CD4-positive, alpha-beta memory T cell (primary cell): ENCODE data around the gene MC2R. TPM values are rescaled to one million over a fixed set of nuclear protein-coding genes. Genes with fewer than 3 reads are reported as not detected.
"Not testable (repeated sequence)": the region's sequence is repeated elsewhere in the genome, so short reads cannot be mapped to it uniquely, and the experiment has no call there.

Source experiments
- CTCF ChIA-PET: fragments of 350-600 bp; sonication (Branson Sonifier 250); formaldehyde crosslinking; loops from one replicate; lab custom pipeline; 2021; ENCODE audit warnings: inconsistent platforms; ENCODE audit not compliant: partially characterized antibody; lab: Charles Lee
- POLR2A ChIA-PET: fragments of 350-600 bp; sonication (Branson Sonifier 250); formaldehyde crosslinking; loops from one replicate; lab custom pipeline; 2021; ENCODE audit not compliant: partially characterized antibody; lab: Charles Lee
- DNase-seq, 5 donors: peaks; one replicate each; pipeline versions ENCODE4 v3.0.0 to v3.0.0-alpha.2; 2020 to 2022; ENCODE audit warnings: mixed read lengths in 1 of 5
- H3K27ac ChIP-seq: one replicate; pipeline ENCODE4 v1.7.0; 2013; ENCODE audit warnings: low read depth, low read length
- H3K27me3 ChIP-seq: 2 replicates; pipeline ENCODE4 v1.7.0; 2013; ENCODE audit warnings: mild to moderate bottlenecking, low read length, moderate library complexity; ENCODE audit not compliant: insufficient read depth
- H3K36me3 ChIP-seq: 2 replicates; pipeline ENCODE4 v1.7.0; 2013; ENCODE audit warnings: mild to moderate bottlenecking, low read length, moderate library complexity; ENCODE audit not compliant: insufficient read depth
- H3K4me1 ChIP-seq: 2 replicates; pipeline ENCODE4 v1.7.0; 2013; ENCODE audit warnings: mild to moderate bottlenecking, low read length, moderate library complexity; ENCODE audit not compliant: insufficient read depth
- H3K4me3 ChIP-seq, 2 donors: one replicate each; pipeline ENCODE4 v1.7.0; 2013; ENCODE audit warnings: low read length in 2 of 2, mild to moderate bottlenecking in 1 of 2
- H3K9me3 ChIP-seq, 2 donors: one replicate each; pipeline ENCODE4 v1.7.0; 2013; ENCODE audit warnings: low read length in 2 of 2, control low read depth in 1 of 2; ENCODE audit not compliant: control insufficient read depth in 1 of 2
- H3K27ac Mint-ChIP-seq, 7 donors: one replicate each; pipeline ENCODE4 v1.8.0; 2020 to 2021; ENCODE audit warnings: mixed read lengths in 7 of 7, mild to moderate bottlenecking in 6 of 7, inconsistent platforms in 3 of 7, moderate library complexity in 3 of 7
- H3K27me3 Mint-ChIP-seq, 2 donors: one replicate each; pipeline ENCODE4 v1.8.0; 2020 to 2021; ENCODE audit warnings: mixed read lengths in 2 of 2
- H3K36me3 Mint-ChIP-seq, 2 donors: one replicate each; pipeline ENCODE4 v1.8.0; 2020 to 2021; ENCODE audit warnings: mixed read lengths in 2 of 2, inconsistent platforms in 1 of 2, mild to moderate bottlenecking in 1 of 2
- H3K4me1 Mint-ChIP-seq, 4 donors: one replicate each; pipeline ENCODE4 v1.8.0; 2020 to 2021; ENCODE audit warnings: mixed read lengths in 4 of 4, mild to moderate bottlenecking in 1 of 4
- H3K4me3 Mint-ChIP-seq, 8 donors: one replicate each; pipeline ENCODE4 v1.8.0; 2020 to 2021; ENCODE audit warnings: mixed read lengths in 8 of 8, mild to moderate bottlenecking in 7 of 8, moderate library complexity in 6 of 8, inconsistent platforms in 3 of 8
- H3K9me3 Mint-ChIP-seq, 8 donors: one replicate each; pipeline ENCODE4 v1.8.0; 2020 to 2021; ENCODE audit warnings: mixed read lengths in 8 of 8, mild to moderate bottlenecking in 5 of 8, inconsistent platforms in 3 of 8, moderate library complexity in 1 of 8
- intact Hi-C: fragments of 100-400 bp; cut with micrococcal nuclease; formaldehyde crosslinking; loops from one replicate; pipeline ENCODE4 v1.15.1; 2023
- polyA plus RNA-seq, 2 donors: library from polyadenylated mRNA; unstranded; fragments of 300-500 nt; fragmentation: Illumina TruSeq; gene quantifications; one replicate each; pipeline ENCODE4 v1.2.3, GENCODE V29; 2021
- total RNA-seq, 2 experiments: library from RNA; stranded (reverse); gene quantifications; one replicate each; pipeline ENCODE4 v1.2.3, GENCODE V29; 2021

MC2R gene
- total and polyA plus RNA-seq, 4 experiments from 2014 or later, result not detected

GRCh38 chr18:13868501-13869271 is 46.6 kb downstream of the MC2R start:
- POLR2A ChIA-PET, result no interaction called here
- Mint-ChIP-seq H3K27ac (no peak overlapping the region), H3K9me3 (peaks cover 0 to 4% (median 0%) of the 10 kb centered on the region in 8 donors), H3K4me3 (no peak overlapping the region), H3K4me1 (no peaks in the 10 kb centered on the region), H3K27me3 (peaks cover 23 to 30% of the 10 kb centered on the region in 2 donors), H3K36me3 (no peaks in the 10 kb centered on the region)
- no peaks in the 10 kb centered on the region for H3K27me3 ChIP-seq
- no peak overlapping the region for H3K27ac ChIP-seq
- CTCF ChIA-PET, result no interaction called here
- no peaks in the 10 kb centered on the region for H3K9me3 ChIP-seq
- DNase-seq, result no peak
- intact Hi-C loops, result no loop called here
- H3K36me3 ChIP-seq, result no peaks in the 10 kb centered on the region
- no peaks in the 10 kb centered on the region for H3K4me1 ChIP-seq
- no peak overlapping the region for H3K4me3 ChIP-seq

- H3K27me3 Mint-ChIP-seq, result peaks cover 16 to 19% of the 10 kb centered on the region in 2 donors
- not testable (repeated sequence) for H3K27ac Mint-ChIP-seq
- peaks cover 0 to 20% (median 6%) of the 10 kb centered on the region in 8 donors for H3K9me3 Mint-ChIP-seq
These were observed 52.4 kb downstream of the MC2R start for GRCh38 chr18:13862898-13863297.

GRCh38 chr18:13849791-13850190 is 65.5 kb downstream of the MC2R start:
- intact Hi-C loops, result loop anchor here (10.0 kb wide), 1 partner anchor 55 kb away; no protein-coding TSS in a partner anchor
- Histone ChIP-seq H3K36me3 (no peaks in the 10 kb centered on the region), H3K9me3 (peaks cover 0 to 8% of the 10 kb centered on the region in 2 donors), H3K27me3 (no peaks in the 10 kb centered on the region), H3K4me3 (no peak overlapping the region), H3K27ac (no peak overlapping the region), H3K4me1 (no peaks in the 10 kb centered on the region)
- Mint-ChIP-seq H3K27ac (no peak overlapping the region), H3K9me3 (peaks cover 5 to 40% (median 29%) of the 10 kb centered on the region in 8 donors), H3K36me3 (peaks cover 0 to 3% of the 10 kb centered on the region in 2 donors), H3K4me1 (no peaks in the 10 kb centered on the region), H3K4me3 (no peak overlapping the region), H3K27me3 (peaks cover 4 to 5% of the 10 kb centered on the region in 2 donors)
- no peak for DNase-seq
- ChIA-PET CTCF (no interaction called here), POLR2A (no interaction called here)

More at GRCh38 chr18:13862898-13863297, 52.4 kb downstream of the MC2R start:
- H3K36me3 ChIP-seq, H3K27ac ChIP-seq, intact Hi-C loops, H3K27me3 ChIP-seq, POLR2A ChIA-PET, H3K4me1 ChIP-seq, DNase-seq, CTCF ChIA-PET, H3K4me3 Mint-ChIP-seq, H3K36me3 Mint-ChIP-seq, H3K4me3 ChIP-seq, H3K4me1 Mint-ChIP-seq, H3K9me3 ChIP-seq: not testable (repeated sequence)

GRCh38 chr18:13836559-13836958 is 78.8 kb downstream of the MC2R start:
- DNase-seq, result no peak
- no peaks in the 10 kb centered on the region for H3K36me3 ChIP-seq
- intact Hi-C loops, result no loop called here
- H3K27ac ChIP-seq, result no peak overlapping the region
- Mint-ChIP-seq H3K4me1 (no peaks in the 10 kb centered on the region), H3K27ac (no peak overlapping the region), H3K4me3 (no peak overlapping the region), H3K36me3 (no peaks in the 10 kb centered on the region), H3K9me3 (no peaks in the 10 kb centered on the region), H3K27me3 (peaks cover 9 to 19% of the 10 kb centered on the region in 2 donors)
- ChIA-PET POLR2A (no interaction called here), CTCF (no interaction called here)
- no peaks in the 10 kb centered on the region for H3K4me1 ChIP-seq
- no peak overlapping the region for H3K4me3 ChIP-seq
- no peaks in the 10 kb centered on the region for H3K9me3 ChIP-seq
- no peaks in the 10 kb centered on the region for H3K27me3 ChIP-seq

- Mint-ChIP-seq H3K27ac (no peak overlapping the region), H3K4me3 (no peak overlapping the region), H3K27me3 (peaks cover 11 to 19% of the 10 kb centered on the region in 2 donors), H3K9me3 (peaks cover 0 to 4% (median 0%) of the 10 kb centered on the region in 8 donors), H3K36me3 (no peaks in the 10 kb centered on the region), H3K4me1 (no peaks in the 10 kb centered on the region)
- Histone ChIP-seq H3K27me3 (no peaks in the 10 kb centered on the region), H3K36me3 (no peaks in the 10 kb centered on the region), H3K4me3 (no peak overlapping the region), H3K4me1 (no peaks in the 10 kb centered on the region), H3K27ac (no peak overlapping the region), H3K9me3 (no peaks in the 10 kb centered on the region)
- intact Hi-C loops, result no loop called here
- ChIA-PET POLR2A (no interaction called here), CTCF (no interaction called here)
- DNase-seq, result no peak
These were observed 80.1 kb downstream of the MC2R start for GRCh38 chr18:13835202-13835601.

- CTCF ChIA-PET, result no interaction called here
- H3K27me3 Mint-ChIP-seq, result peaks cover 12 to 14% of the 10 kb centered on the region in 2 donors
- intact Hi-C loops, result no loop called here
These were observed 80.8 kb downstream of the MC2R start for GRCh38 chr18:13834496-13835015.

More at GRCh38 chr18:13834496-13835015, 80.8 kb downstream of the MC2R start:
- DNase-seq, result no peak
- POLR2A ChIA-PET, result no interaction called here
- peaks cover 0 to 4% (median 0%) of the 10 kb centered on the region in 8 donors for H3K9me3 Mint-ChIP-seq
- H3K4me1 Mint-ChIP-seq, result no peaks in the 10 kb centered on the region
- H3K36me3 Mint-ChIP-seq, result no peaks in the 10 kb centered on the region
- Histone ChIP-seq H3K36me3 (no peaks in the 10 kb centered on the region), H3K4me3 (no peak overlapping the region), H3K9me3 (no peaks in the 10 kb centered on the region), H3K27me3 (no peaks in the 10 kb centered on the region), H3K27ac (no peak overlapping the region), H3K4me1 (no peaks in the 10 kb centered on the region)
- H3K4me3 Mint-ChIP-seq, result no peak overlapping the region
- no peak overlapping the region for H3K27ac Mint-ChIP-seq
